ENCODE measurements around the gene CSMD2.

DNA sequence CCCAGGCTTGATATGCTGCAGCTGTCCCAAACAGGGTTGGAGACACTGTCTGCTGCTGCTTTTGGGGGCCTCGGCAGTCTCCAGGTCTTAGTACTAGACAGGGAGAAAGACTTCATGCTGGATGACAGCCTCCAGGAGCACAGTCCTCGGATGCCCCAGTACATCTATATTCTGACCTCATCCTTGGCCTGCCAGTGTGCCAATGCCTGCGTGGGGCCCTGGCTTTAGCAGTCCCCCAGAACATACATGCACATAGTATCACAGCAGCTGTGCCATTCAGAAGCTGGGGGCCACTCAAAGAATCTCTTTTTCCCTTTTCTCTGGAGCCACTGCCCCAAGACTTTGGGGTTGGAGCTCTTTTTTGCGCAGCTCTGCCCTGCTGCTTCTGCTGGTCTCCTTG lies 697.0 kb downstream of the CSMD2 start:
- TF ChIP-seq JUN (IDR thresholded peaks at IDR 0.05; ENCODE audit: low read depth, low read length) (no peak), CTCF (IDR thresholded peaks at IDR 0.05; ENCODE audit: control extremely low read depth in 1 of 3, insufficient read depth in 1 of 3, low read depth in 1 of 3, low read length in 3 of 3) (no peak), TAF1 (IDR thresholded peaks at IDR 0.05; ENCODE audit: low read depth, low read length) (no peak), POLR2AphosphoS5 (IDR thresholded peaks at IDR 0.05; ENCODE audit: low read depth, low read length) (no peak), POLR2A (IDR thresholded peaks at IDR 0.05; ENCODE audit: control extremely low read depth in 1 of 2, low read depth in 2 of 2, low read length in 2 of 2) (no peak), EZH2 (IDR thresholded peaks at IDR 0.05; ENCODE audit: low read depth, low read length, severe bottlenecking) (no peak)
